Measurements from ENCODE around the gene SMIM8.
"Not testable (repeated sequence)": the region's sequence is repeated elsewhere in the genome, so short reads cannot be mapped to it uniquely, and the experiment has no call there.

Gene SMIM8, protein sequence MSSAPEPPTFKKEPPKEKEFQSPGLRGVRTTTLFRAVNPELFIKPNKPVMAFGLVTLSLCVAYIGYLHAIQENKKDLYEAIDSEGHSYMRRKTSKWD
- 7.5 to 9.0 reads per million in 2 donors for total RNA-seq

DNA sequence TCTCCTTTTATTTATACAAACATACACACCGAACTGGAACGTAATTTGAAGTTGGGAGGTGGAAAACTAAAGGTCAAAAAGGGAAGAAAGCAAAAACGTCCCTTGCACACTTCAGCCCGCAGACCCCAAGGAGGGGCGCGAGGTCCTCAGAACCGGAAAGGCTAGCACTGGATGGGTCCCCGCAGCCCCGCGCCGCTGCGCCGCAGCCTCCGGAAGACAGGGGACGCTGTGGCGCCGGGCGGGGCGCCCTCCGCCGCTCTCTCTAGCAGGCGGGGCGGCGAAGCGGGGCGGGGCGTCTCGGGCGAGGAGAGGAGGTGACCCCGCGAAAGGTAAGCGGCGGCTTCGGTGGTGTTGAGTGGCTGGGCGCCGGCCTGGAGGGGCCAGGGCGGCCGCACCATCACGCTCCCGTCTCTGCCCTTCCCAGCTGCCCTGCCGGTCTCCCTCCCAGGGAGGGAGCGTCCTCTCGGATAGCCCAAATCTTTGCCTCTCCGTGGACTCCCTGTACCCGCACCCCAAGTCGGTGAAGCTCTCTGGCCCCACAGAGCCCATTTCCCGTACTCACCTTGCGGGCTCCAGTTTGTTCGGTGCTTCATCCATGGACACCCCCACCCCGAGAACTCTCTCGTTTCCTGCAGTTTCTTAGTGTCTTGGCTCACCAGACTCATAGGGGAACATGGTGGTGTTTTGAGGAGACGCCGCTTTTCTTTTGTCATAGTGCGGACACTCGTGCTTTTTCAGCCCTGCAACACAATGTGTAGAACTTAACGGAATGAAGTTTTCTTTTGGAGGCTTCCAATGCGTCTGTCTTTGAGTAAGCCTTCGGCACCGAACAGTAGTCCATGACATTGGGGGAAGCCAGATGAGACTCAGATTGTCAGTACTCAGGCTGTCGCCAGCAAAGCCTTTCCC, at the start of gene SMIM8:
TSS of gene SMIM8 (plus strand) at position 285 of the 909 bp plus-strand sequence. CDS start 14,444 bp downstream, outside the sequence.
- peak; percentile 80 for DNase-seq

DNA sequence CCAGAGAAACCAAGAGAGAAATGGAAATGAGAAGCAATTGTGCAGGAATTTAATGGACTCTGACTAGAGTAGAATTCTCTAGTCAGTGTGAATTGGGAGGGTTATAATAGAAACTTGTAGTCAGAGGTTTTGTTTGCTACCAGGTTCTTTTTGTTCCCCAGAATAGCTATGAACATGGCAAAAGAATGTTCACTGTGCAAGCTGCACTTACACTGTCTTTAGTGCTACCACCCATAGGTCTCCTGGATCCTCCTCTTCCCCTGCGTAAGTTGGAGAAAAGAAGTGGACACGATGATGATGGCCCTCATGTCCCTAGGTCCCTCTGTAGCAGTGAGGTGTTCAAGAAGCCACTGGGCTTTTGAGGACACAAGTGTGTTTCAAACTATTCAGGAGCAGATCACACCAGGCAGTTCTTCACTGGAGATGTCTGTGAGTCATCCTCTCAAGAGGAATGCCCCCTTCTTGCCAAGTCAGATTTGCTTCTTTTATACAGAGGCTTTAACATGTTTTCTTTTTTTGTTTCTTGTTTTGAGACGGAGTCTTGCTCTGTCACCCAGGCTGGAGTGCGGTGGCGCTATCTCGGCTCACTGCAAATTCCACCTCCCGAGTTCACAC, 47.6 kb upstream of the SMIM8 start:
- no peak for DNase-seq

DNA sequence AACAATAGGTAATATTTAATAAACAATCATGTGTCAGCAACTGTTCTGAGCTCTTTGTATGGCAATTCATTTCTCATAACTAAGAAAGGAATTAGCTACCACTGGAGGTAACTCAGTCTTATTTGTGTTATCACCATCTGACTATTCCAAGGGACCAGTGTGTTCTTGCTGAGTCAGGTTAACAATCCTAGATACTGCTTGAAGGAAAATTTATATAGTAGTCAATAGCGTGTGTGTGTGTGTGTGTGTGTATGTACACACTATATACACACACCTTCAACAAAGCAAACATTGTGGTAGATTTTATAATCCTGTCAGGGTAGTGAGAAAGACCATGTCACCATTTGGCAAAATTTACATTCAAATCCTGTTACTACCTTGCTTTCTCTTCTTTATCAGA, 45.8 kb upstream of the SMIM8 start:
- no peak for DNase-seq

DNA sequence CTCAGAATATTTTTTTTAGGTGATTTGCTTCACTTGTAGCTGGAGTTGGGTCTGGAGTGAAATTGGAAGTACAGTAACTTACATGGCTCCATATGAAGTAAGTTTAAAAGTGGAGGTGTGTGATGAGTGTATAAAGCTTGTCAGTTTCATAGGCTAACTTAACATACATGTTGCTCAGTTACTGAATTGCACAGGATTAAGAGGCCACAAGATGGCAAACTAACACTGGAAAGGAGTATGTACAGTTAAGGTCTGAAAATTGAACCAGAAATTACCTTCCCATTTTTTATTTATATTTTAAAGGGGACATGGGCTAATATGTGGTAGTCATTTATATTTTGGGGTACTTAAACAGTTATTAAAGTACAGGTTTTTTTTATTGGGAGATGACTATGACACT, 45.3 kb upstream of the SMIM8 start:
- DNase-seq = no peak

DNA sequence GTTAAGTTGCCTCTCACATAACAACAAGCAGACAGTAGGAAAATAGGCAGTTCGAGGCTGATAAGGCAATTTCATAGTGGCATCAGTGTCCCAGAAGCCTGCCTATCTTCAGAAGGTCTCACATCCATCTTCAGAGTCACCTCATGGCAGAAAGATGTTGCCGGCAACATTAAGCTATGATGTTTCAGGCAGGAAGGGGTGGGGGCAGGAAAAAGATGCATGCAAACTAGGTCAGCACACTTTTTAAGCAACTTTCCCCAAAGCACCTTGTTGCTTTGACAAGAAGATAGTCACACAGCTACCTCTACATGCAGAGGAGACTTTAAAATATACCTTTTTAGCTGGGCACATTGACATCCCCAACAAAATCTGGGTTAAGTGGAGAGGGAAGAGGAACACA, 43.2 kb upstream of the SMIM8 start:
- no peak for DNase-seq

DNA sequence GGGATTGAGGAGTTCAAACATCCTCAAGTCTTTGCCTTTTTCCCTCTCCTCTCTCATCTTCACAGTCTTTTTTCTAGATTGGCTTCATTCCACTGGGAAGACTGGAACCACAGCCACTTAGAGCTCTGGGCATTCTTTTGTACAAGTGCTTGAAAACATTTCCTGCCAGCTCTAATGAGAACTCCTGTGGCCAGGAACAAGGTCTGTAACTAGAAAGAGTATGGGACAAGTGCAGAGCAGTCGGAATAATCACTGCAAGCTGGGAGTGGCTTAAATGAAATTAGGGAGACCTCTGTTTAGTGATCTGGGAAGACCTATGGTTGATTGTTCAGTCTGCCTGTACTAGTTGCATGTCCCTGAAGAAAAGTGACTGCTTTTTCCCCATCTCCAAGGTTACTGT, 41.0 kb upstream of the SMIM8 start:
- DNase-seq = no peak

DNA sequence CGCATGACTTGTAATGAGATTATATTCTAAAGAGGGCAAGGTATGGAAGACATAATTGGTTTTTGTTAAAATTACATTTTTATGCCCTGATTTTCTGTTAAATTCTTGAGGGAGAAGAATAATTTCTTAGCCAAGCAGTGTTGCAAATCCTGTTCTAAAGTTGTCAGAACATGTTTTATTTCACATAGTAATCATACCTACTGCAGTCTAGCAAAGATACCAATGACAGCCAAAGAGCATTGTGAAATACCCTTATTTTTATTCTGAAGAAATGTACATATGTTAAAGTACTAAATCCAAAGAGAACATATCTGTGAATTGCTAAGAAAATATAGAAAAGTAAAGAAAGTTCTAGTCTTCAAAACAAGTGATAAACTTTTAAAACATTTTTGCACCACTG, 39.6 kb upstream of the SMIM8 start:
- no peak for DNase-seq

DNA sequence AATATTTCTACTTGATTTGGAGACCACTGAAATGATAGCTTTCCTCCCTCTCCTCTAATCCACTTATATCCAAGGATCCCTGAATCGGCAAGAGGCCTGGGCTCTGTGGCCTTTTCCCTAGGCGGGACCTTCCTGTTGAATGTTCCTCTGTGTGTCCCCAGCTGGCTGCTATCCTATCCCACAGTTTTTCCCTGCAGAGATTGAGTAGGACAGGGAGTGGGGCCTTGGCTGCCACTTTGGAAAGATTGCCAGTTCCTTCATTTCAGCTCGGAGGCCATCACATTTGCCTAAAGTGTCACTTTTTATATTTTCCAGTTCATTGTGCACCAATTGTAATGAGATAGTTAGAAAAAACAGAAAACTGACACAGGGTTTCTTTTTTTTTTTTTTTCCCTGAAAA, 38.9 kb upstream of the SMIM8 start:
- no peak for DNase-seq

DNA sequence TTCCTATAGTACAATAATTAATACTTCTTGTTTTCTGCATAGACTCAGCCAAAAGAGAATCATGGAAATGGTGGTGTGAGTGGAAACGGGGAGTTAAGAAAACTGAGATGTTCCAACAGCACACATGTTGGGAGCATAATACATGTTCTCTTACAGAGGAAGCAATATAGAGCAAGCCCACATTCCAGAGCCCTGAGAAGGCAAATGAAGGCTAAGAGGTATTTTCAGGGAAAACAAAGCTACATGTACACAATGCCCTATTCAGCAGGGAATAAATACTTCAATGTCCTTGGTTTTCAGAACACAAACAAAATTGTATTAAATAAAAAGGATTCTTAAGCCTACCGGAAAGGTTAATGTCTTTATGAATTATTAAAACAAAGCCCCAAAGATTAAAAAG, 35.1 kb upstream of the SMIM8 start:
- DNase-seq = no peak

DNA sequence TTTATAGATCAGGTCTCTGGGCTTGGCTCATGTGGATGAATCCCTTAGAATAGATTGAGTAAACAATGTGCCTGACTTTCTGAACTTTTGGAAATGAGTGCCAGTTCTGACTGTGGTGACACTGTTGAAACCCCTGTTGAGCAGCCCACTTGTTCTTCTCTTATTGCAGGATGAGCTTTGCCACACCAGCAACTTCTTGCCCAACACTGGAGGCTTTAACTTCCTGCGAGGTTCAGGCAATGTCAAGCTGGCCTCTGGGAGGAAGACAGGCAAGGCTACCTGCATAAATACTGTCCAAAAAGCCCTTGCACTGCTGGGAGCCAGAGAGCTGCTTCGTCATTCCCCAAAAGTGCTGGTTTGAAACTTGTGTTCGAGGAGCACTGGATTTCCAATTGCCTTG, 32.8 kb upstream of the SMIM8 start:
- DNase-seq = no peak

DNA sequence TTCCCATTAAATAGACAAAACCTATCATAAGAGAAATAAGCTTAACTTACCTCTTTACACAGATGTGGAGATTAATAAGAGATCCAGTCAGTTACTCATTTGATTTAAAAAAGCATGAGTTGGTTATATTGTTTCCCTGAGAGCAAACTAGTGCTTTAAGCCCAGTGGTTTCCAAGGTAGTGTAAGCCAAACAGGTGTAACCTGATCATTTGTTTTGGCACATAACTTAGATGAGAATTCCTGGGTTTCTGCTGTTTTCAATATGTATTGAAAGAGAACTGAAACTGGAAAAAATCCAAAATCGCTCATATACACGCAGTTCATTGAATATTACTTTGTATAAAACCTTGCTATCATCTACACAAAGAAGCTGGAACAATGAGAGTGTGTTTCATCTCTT, 30.5 kb upstream of the SMIM8 start:
- DNase-seq = no peak

DNA sequence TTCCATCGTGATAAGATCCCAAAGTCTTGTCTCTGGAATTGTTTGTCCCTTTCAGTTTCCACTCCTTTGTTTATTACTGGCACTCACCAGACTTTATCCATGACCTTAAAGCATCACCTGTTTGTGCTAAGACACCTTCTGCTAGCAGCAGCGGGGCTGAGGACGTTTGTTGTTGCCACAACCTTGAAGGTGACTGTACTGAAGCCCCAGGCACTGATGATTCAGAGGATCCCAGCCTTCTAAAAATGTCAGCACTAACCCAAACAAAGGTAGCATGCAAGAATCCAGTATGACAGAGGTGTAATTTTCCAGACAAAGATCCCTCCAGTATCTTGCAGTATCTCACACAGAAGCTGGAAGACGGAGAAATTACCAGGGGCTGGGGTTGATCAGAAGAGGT, 28.9 kb upstream of the SMIM8 start:
- DNase-seq = no peak

DNA sequence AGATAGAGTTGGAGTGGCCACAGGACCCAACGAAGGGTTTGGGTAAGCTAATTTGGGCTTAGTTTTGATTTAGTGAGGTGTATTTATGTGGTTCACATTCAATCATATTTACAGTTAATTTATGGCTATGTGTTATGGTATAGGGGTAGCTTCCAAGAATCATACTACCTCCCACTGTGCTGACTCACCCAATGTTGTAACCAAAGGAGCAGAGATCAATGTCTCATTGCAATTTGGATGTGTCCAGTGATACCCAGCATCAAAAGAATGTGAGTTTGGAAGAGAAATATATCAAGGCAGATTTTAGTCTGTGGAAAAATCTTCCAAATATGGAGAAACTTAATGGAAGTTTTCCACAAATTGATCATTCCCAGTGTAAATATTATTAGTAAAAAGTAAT, 25.3 kb upstream of the SMIM8 start:
- no peak for DNase-seq

DNA sequence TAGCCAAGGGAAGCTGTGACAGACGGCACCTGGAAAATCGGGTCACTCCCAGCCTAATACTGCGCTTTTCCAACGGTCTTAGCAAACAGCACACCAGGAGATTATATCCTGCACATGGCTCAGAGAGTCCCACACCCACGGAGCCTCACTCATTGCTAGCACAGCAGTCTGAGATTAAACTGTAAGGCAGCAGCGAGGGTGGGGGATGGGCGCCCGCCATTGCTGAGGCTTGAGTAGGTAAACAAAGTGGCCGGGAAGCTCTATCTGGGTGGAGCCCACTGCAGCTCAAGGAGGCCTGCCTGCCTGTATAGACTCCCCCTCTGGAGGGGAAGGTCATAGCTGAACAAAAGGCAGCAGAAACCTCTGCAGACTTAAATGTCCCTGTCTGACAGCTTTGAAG, 21.1 kb upstream of the SMIM8 start:
- DNase-seq = not testable (repeated sequence)

DNA sequence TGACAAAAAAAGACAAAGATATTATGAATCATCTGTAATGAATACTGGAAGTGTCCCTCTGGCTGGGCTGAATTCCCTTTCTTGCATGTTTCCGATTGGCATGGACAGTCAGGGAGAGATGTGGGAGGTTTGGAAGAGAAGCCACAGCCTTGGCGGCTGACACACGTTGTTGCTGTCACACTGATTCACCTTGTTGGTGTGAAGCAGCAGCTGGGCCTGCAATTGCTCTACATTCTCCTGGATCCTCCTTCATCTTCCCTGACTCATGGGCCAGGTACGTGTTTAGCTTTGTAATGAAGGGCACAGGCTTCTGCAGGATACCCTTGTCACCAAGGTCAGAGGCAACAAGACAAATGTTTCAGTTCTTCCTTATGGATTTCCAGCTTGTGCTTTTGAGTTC, 13.4 kb upstream of the SMIM8 start:
- no peak for DNase-seq

DNA sequence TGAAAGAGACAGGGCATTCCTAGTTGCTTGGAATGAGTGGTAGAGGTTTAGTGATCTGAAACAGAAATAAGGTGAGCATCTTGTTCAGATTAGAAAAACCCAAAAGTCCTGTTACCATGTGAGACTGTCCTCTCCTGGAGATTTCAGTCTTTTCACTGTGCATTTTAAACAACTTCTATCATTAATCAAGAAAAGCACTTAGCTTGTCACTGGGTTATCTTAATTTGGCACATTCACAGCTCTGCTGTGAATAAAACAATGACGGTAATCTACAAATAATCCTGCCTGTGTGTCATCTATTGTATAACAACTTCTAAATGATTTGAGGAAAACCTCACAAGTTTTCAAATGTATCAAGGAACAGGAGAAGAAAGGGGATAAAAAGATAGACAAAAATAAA, 9.5 kb upstream of the SMIM8 start:
- no peak for DNase-seq

DNA sequence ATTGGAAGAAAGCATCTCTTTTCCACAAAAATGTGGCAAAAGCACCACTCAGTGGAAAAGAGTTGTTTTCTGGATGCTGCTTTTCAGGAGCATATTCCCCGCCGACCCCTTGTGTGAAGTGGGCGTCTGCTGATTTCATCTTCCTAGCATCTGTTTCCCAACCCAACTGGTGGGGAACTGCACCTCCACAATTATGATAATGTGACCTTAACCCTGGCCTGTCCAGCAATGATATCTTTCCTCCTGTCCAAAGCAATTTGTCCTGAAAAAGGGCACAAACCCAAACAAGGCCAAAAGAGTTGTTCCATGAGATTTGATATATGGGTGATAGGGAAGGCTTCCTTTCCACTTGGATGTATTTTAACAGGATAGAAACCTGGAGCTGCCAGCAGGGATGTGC, 7.3 kb upstream of the SMIM8 start:
- no peak for DNase-seq

DNA sequence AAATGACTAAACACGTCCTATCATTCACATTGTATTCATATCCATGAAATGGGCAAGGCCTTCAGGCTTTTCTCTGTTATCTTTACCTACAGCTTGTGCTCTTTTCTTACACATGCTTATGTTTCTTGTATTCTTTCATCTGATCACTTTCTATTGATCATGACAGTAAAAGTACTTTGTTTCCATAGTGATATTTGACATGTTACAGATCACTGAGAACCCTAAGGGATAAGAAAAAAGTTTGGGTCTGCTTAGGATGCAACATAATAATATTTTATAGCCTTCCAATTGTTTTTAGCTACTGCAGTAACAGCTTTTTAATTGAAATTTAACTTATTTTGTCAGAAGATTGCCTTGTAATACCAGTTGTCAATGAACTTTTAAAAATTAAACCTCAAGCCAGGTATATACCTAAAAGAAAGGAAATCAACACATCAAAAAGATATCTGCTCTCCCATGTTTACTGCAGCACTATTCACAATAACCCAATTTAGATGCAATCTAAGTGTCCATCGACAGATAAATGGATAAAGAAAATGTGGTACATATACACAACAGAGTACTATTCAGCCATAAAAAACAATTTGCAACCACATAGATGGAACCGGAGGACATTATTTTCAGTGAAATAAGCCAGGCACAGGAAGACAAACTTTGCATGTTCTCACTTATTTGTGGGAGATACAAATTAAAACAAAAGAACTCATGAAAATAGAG, 3.0 kb upstream of the SMIM8 start:
- DNase-seq = no peak

DNA sequence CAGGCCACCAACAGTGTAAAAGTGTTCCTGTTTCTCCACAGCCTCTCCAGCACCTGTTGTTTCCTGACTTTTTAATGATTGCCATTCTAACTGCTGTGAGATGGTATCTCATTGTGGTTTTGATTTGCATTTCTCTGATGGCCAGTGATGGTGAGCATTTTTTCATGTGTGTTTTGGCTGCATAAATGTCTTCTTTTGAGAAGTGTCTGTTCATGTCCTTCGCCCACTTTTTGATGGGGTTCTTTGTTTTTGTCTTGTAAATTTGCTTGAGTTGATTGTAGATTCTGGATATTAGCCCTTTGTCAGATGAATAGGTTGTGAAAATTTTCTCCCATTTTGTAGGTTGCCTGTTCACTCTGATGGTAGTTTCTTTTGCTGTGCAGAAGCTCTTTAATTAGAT, 1.5 kb downstream of the SMIM8 start:
- not testable (repeated sequence) for DNase-seq

DNA sequence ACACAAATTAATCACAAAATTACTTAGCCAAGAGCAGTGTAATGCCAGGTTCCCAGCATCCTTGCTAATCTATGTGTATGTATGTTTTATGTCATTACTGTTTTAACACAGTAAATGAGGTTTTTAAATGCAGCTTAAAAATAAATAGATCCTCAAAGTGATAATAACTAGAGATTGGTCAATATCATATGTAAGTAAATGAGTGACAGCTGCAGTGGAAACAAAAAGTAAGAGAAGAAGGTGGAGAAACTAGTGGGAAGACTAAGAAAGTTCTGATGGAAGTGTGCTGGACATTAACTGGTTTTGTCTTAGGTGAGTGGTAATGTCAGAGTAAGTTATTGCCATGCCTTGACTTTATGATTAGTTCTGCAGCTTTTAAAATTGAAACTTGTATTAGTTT, 8.6 kb downstream of the SMIM8 start:
- no peak for DNase-seq

DNA sequence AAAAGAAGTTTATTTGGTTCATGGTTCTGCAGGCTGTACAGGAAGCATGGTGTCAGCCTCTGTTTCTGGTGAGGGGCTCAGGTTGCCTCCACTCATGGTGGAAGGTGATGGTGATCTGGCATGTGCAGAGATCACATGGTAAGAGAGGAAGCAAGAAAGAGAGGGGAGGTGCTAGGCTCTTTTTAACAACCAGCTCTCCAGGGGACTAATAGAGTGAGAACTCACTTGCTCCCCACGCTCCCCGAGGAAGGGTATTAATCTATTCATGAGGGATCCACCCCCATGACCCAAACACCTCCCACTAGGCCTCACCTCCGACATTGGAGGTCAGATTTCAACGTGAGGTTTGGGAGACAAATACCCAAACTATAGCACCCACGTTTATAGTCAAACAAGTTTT, 10.6 kb downstream of the SMIM8 start:
- DNase-seq = no peak

DNA sequence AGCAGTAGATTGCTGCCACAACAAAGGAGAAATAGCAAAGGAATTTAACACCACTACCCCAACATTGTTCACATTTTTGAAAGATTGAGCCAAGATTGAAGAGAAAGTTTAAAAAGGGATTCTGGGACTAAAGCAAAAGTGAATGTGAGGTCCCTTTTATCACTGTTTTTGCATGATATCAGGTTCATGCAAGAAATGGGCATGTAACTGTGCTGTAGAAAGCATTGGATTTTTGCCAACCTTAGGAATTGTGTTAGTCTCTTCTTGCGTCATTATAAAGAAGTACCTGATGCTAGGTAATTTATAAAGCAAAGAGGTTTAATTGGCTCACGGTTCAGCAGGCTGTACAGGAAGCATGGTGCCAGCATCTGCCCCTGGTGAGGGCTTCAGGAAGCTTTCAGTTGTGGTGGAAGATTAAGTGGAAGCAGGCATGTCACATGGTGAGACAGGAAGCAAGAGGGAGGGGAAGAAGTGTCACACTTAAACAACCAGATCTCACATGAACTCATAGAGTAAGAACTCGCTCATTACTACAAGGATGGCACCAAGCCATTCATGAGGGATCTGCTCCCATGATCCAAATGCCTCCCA, 11.3 kb downstream of the SMIM8 start:
- no peak for DNase-seq

DNA sequence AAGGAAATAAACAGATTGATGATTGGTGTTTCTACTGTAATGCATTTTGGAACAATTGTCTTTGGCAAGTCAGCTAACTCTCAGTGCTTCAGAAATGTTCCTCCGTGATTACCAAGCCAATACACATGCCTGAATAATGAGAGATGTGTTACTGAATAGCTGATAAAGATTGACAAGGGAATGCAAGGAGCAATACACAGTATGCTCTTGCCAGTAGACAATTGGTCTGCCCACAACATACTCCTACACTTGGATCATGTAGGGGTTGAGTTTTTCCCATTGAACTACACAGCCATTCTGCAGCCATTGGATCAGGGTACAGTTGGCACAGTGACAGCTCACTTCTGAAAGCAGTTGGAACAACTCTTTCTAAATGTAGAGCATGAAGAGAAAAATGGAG, 12.3 kb downstream of the SMIM8 start:
- DNase-seq = no peak
